GM19372 (cell line): ENCODE results near the gene NAA80.
"Not testable (repeated sequence)": the region's sequence is repeated elsewhere in the genome, so short reads cannot be mapped to it uniquely, and the experiment has no call there.

Experiments used
- ATAC-seq: cut with Tn5 transposase; IDR thresholded peaks from one replicate; pipeline ENCODE4 v1.9.1; 2021; ENCODE audit warnings: mild to moderate bottlenecking, low read depth, moderate library complexity; ENCODE audit not compliant: unreplicated experiment

Gene NAA80

DNA sequence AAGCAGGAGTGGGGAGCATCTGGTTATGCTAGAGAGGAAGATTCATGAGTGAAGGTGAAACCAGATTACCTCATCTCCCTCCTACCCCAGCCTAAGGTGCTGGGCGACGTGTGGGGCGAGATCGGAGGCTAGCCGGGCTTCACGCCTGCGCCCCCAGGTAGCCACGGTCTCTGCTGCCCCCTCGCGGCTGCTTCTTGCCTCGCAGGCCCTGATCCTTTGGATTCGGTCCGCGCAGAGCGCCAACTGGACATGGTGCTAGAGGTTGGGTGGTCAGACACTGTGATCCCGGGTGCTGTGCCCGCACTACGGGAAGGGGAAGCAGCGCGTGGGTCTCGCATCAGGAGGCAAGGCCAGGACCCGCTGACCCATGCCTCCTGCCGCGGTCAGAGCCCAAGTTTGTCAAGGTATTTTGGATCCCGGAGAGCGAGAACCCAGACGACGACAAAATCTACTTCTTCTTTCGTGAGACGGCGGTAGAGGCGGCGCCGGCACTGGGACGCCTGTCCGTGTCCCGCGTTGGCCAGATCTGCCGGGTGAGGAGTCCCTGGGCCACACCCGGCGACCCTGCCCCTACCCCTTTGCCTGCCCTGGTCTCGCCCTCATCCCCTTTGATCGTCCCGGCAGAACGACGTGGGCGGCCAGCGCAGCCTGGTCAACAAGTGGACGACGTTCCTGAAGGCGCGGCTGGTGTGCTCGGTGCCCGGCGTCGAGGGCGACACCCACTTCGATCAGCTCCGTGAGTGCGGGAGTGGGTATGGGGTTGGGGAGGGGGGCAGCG lies 26.1 kb downstream of the NAA80 start:
- peak; percentile 84 for ATAC-seq

DNA sequence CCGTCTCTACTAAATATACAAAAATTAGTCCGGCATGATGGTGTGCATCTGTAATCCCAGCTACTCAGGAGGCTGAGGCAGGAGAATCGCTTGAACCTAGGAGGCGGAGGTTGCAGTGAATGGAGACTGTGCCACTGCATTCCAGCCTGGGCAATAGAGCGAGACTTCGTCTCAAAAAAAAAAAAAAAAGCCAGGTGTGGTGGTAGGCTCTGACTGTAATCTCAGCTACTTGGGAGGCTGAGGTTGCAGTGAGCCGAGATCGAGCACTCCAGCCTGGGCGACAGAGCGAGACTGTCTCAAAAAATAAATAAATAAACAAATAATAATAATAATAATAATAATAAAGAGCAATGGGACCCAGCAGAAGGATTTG lies 26.7 kb downstream of the NAA80 start:
- not testable (repeated sequence) for ATAC-seq

DNA sequence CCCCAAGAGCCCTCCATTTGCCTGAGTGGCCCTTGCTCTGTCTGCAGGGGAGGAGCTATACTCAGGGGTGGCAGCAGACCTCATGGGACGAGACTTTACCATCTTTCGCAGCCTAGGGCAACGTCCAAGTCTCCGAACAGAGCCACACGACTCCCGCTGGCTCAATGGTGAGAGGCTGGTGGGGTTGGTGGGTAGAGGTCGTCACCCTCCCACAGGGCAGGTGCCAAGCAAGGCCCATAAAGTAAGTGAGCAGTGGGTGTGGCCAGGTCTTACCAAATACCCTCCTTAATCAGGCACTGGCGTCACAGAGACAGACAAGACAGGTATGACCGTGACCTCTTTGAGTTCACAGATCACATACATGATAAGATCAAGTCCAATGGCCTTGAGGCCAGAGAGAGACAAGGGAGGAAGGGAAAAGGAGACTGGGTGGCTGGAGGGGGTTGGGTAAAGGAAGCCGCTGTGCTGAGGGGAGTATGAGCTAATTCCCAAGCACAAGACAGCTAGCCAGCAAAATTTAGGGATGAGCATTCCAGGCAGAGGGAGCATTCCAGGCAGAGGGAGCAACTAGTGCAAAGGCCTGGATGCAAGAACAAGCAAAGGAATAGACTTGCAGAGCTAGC lies 27.8 kb downstream of the NAA80 start:
- ATAC-seq: no peak

DNA sequence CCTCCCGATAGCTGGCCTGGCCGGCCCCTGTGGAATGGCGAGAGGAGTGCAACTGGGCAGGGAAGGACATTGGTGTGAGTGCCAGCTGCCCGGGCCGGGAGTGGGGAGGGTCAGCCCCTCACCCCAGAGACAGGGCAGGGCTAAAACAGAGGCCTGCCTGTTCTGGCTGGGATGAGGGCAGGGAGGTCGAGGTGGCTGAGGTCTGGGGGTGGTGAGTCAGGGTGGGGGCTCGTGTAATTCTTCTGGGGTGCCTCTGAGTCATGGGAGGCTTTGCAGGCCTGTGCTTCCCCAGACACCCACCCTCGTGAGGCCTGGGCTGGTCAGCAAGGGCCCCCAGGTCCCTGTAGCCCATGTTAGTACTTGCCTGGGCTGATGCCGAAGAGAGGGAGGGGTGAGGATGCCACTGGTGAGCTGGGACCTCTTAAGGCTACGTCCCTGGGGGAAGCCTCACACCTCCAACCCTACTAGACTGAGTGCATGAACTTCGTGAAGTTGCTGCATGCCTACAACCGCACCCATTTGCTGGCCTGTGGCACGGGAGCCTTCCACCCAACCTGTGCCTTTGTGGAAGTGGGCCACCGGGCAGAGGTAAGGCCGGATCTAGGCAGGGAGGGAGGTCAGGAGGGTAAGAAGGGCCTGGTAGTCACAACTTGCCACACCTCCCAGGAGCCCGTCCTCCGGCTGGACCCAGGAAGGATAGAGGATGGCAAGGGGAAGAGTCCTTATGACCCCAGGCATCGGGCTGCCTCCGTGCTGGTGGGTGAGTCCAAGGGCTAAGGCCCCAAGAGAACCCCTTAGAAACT lies 28.6 kb downstream of the NAA80 start:
- ATAC-seq: no peak

DNA sequence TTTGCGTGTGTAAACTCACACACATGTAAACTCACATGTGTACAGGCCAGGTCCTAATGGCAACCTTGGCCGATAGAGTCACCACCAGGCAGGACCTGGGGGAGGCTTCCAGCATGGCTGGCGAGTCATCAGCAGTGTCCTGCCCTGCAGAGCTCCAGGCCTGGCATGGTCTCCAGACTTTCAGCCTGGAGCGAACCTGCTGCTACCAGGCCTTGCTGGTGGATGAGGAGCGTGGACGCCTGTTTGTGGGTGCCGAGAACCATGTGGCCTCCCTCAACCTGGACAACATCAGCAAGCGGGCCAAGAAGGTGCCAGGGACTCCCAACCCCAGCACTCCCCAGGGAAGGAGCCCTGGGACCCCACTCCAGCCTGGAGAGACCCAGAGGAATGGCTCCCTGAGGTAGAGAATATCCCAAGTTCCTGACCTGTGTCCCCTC lies 29.2 kb downstream of the NAA80 start:
- no peak for ATAC-seq

DNA sequence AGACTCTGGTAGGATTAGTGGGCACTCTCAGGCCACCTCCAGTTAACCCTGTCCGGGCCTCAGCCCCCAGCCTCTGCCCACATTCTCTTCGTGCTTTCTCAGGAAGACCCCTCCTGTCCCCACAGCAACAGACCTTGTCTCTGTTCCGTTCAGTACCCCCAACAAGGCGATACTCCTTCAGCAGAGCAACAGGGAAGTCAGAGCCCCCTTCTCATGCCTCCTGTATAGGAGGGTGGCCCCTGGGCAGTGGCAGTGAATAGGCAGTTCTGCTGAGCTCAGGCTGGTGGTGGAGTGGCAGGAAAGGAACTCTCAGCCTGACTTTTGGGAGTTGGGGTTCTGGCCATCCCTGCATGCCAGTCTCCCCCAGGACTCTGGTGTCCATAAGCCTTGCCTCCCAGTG lies 29.7 kb downstream of the NAA80 start:
- ATAC-seq: no peak

DNA sequence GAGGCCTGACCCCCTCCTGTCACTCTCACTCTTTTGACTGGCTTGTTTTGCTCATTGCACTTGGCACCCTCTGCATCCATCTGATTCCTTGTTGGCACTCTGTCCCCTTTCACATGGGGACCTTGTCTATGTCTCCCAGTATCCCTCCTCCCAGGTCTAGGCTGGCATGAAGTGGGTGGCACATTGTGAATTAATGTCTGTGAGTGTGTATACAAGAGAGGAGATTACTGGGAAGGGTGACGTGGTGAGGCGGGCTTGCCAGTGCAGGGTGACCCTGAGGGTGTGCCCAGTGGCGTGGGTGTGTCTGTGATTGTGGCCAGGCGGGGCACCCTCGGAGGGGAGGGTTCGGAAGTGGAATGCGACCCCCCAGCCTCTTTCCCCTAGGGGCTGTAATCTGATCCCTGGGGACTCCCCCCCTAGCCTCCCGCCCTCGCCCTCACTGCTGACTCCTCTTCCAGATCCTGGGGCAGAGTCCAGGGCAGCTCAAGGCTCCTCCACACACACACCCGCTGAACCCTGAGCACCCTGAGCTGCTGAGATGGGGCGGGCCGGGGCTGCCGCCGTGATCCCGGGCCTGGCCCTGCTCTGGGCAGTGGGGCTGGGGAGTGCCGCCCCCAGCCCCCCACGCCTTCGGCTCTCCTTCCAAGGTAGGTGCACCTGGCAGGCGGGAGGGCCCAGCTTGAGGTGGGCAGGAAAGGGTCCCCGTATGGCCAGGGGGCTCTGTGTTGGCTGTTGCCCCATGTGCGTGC lies 30.3 kb downstream of the NAA80 start, which contains the start of gene SEMA3B:
SEMA3B (plus strand) TSS at position 445 of the 749 bp plus-strand sequence; CDS start at position 539, 94 bp downstream.
- ATAC-seq: no peak

DNA sequence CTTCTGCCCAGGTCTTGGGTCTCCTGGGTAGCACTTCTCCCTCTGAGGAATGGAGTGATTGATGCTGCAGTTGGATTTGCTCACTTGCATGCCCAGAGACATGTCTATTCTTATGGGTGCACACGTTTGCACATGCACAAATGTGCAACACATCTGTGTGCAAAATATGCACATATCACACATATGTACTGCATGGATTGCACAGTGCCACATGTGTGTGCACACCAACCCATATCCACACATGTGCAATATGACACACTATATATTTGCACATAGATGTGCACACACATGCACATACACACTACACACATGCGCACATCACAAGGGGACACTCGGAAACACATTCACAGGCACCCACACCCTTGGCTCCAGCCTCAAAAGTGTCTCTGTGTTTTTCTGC lies 30.9 kb downstream of the NAA80 start:
- ATAC-seq: no peak

DNA sequence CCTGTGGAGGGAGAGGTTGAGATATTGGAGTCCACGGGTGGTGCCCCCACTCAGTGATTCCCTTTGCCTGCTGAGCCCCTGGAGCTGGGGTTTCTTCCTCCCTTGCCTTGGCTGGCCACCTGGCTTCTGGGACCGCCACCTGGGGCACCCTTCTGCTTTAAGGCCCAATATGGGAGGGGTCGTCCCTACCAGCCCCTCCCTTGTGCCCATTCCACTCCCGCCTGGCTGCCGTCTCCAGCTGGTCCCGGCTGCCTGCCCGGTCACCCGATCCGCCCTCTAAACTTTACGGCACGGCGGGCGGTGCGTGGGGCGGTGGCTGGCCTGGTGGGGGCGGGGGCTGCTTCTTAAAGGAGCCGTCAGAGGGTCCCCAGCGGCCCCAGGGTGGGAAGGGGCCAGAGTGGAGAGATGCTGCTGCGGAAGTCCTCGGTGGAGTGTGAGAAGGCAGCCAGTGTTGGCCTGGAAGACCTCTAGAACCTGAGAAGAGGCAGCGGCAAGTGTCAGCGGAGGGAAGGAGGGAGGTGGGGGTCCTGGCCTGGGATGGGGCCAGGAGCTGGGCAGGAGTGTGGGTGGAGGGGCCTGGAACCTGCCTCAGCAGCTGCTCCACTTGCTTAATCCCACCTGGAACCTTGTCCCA lies 31.8 kb downstream of the NAA80 start:
- no peak for ATAC-seq

DNA sequence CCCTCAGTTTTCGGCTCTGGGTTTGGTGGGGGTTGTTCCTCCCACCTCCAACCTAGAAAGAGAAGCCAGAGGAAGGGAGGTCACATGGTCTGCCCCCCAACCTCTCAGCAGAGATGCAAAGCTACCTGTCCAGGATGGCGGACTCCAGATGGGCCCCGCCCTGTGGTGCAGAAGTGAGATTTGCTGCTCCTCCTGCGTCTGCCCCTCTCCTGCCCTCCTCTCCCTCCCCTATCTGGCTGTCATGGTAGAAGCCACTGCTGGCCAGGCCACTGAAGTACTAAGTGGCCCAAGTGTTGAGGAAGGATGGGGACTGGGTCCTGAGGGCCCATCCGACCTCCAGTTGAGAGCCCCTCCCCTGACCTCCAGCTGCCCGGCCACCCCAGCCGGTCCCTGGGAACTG lies 32.4 kb downstream of the NAA80 start:
- no peak for ATAC-seq

DNA sequence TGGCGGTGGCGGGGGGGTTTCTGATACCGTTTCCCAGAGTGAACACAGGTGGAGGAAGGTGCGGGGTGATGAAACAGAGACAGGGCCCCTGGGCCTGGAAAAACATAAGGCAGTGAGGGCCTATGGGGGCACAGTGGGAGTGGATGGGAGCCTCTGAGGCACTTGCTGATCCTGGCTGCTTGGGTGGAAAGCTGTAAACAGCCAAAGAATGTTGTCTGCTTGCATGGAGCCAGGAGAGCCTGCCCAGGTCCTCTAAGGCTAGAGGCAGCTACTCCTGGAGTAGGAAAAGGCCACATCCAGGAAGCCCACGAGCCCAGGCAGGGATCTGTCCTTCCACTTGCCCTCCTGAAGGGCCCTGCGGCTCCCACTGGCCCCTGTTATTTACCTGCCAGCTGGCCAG lies 33.2 kb downstream of the NAA80 start:
- no peak for ATAC-seq

DNA sequence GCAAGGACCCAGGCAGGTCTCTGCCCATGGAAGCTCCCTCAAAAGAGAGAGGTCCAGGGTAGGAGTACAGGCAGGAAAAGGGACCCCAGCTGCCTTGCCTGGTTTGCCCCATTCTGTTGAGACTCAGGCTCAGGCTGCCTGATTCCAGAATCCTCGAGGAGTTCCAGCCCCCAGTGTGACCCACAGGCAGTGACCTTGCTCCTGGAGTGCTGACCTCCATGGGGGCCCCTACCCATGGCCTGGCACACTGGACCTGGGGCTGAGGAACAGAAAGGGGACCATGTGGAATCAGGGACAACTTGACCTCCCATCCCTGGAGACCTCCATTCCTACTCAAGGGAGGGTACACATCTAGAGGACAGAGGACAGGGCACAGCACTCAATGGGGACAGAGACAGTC lies 33.6 kb downstream of the NAA80 start:
- ATAC-seq: no peak

DNA sequence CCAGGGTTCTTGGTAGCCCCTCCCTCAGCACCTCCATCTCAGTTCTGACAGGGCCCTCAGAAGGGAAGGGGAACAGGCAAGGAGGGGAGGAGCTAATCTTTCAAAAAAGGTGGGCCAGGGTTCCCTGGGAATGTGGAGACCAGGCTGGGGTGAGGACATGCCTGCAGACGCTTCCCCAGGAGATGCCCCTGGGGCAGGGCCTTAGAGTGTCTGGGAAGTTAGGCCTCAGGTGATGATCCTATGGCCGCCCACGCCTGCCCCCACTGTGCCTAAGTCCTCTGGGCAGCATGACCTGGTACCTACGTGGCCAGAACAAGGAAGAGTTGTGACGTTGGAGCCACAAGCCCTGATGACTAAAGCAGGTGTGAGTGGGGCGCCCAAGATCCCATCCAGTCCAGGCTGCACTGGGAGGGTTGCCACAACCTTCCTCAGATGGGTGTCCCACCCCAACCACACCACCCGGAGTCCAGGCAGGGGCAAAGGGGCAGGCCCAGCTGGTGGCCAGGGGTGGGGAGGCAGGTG lies 34.2 kb downstream of the NAA80 start:
- ATAC-seq: no peak

DNA sequence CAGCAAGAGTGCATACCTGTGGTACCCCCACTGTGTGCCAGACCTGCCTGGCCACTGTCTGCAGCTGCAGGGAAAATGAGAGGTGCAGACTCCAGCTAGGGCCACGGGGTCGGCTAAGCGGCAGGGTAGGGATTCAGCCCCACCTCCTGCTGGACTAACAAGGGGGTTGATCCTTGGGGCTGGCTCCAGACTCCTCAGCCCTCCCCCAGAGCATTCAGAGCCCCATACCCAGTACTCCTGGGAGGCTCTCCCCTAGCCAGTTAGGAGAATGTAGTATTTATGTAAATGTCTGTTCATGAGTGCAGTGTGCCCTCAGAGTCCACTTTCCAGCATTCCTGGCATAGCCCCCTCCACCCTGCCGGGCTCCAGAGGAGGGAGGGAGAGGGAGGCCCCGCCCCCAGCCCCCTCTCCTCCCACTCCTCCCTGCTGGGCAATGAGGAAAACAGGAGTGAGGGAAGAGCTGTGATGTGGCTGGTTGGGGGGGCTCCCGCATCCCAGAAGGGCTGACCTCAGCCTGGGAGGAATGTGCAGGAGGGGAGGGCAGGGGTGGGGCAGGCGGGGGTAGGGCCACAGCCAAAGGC lies 34.7 kb downstream of the NAA80 start:
- ATAC-seq: no peak

DNA sequence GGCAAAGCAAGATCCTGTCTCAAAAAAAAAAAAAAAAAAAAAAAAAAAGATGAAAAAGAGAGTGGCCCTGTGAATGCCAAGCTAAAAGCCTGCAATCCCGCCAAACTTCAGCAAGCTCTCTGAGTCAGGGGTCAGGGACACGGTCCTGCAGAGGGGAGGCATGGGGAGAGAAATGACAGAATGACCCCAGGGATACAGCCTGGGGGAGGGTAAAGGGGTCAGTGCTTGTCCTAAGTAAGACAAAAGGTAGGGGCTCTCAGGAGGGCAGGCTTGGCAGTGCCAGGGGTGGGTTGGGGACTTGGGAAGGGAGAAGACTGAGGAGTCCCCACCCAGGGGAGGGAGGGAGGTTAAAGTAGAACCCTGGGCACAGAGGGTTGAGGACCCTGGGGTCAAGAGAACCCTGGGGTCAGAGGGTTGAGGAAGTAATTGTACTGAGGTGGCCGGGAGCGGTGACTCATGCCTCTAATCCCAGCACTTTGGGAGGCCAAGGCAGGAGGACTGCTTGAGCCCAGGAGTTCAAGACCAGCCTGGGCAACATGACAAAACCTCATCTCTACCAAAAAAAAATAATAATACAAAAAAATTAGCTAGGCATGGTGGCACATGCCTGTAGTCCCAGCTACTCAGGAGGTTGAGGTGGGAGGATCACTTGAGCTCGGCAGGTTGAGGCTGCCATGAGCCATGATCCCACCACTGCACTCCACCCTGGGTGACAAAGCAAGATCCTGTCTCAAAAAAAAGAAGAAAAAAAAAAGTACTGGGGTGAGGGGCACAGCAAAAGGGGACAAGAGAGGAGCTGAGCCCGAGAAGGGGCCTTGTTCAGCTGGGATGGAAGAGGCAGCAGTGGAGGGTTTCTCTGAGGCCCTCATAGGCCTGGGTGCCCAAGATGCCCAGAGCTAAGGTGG lies 35.5 kb downstream of the NAA80 start:
- no peak for ATAC-seq

DNA sequence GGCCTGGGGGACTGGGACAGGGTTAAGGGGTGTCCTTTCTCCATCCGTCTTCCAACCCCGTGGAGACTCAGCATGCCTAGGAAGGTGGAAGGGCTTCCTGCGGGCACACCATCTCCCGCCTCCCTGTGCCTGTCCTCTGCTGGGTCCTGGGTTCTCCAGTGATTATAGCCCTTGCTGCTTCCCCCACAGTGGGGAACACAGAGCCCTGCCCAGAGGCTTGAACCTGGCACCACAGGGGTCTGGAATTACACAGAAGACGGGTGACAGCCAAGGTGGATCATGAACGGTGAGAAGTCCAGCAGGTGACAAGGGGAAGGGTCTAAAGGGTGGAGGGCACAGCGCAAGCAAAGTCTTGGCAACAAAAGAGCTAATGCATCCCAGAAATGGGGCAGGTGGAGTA lies 36.4 kb downstream of the NAA80 start:
- no peak for ATAC-seq

DNA sequence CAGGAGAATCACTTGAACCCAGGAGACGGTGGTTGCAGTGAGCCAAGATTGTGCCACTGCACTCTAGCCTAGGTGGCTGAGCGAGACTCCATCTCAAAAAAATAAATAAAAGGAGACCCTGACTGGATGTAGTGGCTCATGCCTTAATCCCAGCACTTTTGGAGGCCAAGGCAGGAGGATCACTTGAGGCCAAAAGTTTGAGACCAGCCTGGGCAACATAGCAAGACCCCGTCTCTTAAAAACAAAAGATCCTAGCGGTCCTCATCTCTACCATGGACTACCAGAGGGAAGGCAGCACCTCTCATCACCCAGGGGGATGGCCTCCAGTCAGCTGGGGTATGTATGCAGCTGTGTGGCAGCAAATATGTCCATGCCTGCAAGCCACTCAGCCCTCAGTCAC lies 37.0 kb downstream of the NAA80 start:
- ATAC-seq: not testable (repeated sequence)

DNA sequence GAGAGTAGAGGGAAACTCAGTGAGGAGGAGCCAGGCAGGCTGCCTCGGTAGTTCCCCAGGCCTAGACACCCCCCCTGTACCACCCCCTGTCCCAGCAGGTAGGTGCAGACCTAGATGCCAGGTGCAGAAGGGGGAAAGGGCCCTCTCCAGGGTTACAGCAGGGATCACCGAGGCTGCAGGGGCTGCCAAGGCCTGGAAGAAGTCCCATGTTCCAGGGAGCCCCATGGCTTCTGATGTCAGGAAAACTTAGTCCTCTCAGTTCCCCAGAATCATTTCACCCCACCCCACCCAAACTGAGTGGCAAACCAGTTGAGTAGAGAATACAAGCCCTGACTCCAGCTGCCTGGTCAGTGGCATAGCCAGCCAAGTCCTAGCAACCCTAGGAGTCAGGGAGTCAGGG lies 37.7 kb downstream of the NAA80 start:
- no peak for ATAC-seq
